HG03045 (cell line): ENCODE measurements around the gene SLC49A3.
"Not testable (repeated sequence)": the region's sequence is repeated elsewhere in the genome, so short reads cannot be mapped to it uniquely, and the experiment has no call there.

Experiments
- ATAC-seq: cut with Tn5 transposase; IDR thresholded peaks from one replicate; pipeline ENCODE4 v1.9.1; 2021; ENCODE audit warnings: mild to moderate bottlenecking, moderate library complexity; ENCODE audit not compliant: unreplicated experiment

SLC49A3 gene

DNA sequence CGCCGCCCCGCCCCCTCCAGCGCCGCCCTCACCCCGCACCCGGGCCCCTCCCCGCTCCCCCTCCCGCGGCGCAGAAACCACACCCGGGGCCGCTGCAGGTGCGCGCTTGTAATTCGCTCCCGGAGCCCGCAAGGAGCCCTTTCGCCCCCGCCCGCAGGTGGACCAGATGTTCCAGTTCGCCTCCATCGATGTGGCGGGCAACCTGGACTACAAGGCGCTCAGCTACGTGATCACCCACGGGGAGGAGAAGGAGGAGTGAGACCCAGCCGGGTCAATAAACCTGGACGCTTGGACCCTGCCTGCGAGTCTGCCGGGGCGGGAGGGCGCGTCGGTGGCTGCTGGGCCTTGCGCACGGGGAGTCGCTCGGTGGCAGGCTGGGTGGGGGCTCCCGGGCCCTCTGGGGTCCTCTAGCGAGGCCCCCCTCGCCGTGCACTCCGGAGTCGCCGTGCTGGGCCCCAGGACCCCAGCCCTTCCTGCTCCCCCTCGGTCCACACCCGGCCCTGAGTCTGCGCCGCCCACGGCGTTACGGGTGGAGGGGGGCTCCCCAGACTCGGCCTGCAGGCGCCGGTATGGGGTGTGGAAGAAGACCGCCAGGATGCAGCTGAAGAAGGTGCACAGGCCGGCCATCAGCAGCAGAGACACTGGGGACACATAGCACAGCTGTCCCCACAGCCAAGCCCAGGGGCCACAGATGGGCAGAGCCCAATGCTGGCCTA, 7.1 kb downstream of the SLC49A3 start:
- ATAC-seq, result no peak

DNA sequence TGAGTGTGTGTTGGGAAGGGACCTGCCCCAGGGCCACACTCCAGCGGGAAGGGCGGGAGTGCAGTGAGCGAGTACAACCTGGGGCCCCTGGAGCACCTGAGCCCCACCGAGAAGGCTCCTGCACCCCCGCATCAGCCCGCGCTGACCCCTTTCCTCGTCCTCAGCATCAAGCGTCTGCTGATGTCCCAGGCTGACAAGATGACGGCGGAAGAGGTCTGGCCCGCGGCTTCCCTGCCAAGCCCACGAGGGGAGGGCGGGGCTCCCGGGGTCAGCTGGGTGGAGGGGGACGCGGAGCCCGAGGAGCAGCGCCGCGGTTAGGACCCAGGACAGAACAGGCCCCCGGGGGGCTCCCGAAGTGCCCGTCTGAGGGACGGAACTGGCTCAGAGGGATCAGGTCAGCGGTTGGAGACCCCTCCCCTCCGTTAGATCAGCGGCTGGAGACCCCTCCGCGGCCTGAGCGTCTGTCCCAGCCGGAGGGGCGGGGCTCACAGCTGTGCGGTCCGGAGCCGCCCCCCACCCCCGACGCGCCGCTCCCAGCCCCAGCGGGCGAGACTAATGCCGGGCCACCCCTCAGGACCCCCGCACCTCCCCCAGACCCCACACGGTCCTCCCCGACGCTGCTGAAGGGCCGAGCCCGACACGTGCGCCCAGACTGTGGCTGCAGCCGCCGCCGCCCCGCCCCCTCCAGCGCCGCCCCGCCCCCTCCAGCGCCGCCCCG, 7.9 kb downstream of the SLC49A3 start:
- ATAC-seq, result no peak

DNA sequence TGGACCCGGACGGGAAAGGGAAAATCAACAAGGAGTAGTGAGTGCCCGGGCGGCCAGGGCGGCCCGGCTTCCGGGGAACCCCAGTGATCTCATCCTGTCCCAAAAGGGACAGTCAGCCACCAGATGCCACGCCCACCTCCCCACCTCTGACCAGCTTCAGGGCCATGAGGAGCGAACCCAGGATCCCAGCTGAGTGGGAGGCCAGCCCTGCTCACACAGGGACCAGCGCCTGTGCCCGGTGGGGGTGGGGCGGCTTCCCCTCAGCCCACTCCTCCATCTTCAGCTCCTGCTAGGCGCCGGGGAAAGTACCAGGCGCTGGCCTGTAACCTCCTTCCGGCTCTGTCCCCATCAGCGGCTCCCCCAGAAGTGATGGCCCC, 8.4 kb downstream of the SLC49A3 start:
- ATAC-seq, result no peak

DNA sequence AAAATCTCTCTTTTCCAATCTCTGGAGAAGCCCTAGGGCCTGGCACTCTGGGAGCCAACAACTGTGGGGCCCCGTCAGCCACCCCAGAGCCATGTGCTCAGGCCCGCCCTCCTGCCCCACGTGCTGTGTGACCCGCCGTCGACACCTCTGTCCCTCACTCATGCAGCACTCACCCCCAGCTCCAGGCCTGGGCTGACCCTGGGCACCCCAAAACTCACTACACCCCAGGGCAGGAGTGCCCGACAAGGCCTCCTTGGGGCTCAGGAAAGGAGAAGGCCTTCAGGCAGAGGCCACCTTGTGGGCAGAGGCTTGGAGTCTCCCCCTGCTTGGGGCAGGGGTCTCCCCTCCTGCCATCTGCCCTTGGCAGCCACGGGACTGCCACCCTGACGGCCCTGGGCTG, 8.9 kb downstream of the SLC49A3 start:
- ATAC-seq, result no peak

DNA sequence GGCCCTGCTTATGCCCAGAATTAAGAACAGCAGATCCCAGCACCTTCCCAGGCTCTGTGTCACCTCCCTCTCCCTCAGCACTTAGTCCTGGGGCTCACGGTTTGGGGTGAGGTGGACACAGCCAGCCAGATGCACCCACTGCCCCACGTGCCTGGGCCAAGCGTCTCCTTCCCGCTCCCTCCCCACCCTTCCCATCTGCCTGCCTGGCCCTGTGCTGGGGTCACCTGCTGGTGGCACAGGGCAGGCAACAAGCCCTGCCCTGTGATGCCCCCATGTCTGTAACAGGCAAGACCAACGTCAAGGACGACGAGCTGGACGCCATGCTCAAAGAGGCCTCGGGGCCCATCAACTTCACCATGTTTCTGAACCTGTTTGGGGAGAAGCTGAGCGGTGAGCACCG, 9.3 kb downstream of the SLC49A3 start:
- no peak for ATAC-seq

DNA sequence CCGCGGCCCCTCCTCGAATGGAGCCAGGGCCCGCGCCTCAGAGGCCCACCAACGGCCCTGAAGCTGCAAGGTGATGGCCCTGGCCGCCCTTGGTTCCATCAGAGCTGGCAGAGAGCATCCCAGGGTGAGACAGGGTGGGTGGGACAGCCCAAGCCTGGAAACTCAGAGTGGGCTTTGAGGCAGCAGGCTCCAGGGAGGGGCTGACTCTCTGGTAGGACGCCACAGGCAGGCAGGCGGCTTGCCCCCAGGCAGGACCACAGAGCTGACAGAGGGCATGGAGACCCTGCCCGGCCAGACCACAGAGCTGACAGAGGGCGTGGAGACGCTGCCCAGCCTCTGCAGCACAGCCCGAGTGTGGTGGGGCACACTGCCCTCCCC, 9.9 kb downstream of the SLC49A3 start:
- no peak for ATAC-seq

DNA sequence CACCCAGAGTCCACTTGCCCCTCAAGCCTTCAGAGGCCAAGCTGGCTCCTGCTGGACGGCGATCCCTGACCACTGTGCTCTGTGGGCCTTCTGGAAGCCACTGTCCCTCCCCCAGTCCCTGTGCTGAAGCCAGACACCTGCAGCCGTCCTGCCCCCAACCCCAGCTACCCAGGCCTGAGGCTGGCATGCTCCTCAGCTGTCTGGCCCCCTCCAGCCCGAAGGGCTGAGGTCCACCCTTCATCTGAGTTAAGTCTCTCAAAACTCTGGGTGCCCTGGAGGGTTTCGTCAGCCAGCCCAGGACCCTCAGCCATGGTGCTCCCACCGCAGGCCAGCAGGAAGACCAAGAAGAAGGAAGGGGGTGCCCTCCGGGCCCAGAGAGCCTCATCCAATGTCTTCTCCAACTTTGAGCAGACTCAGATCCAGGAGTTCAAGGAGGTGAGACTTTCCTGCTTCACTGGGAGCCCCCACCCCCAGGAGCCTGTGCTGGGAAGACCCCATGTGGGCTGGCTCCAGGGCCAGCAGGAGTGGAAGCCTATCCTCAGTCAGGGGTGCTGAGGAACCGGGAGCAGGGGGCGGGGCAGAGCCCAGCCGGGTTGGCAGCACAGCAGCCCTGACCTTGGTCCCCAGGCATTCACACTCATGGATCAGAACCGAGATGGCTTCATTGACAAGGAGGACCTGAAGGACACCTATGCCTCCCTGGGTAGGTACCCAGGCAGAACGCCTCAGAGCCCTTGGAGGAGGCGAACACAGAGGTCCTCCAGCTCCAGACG, 10.4 kb downstream of the SLC49A3 start:
- ATAC-seq, result no peak

DNA sequence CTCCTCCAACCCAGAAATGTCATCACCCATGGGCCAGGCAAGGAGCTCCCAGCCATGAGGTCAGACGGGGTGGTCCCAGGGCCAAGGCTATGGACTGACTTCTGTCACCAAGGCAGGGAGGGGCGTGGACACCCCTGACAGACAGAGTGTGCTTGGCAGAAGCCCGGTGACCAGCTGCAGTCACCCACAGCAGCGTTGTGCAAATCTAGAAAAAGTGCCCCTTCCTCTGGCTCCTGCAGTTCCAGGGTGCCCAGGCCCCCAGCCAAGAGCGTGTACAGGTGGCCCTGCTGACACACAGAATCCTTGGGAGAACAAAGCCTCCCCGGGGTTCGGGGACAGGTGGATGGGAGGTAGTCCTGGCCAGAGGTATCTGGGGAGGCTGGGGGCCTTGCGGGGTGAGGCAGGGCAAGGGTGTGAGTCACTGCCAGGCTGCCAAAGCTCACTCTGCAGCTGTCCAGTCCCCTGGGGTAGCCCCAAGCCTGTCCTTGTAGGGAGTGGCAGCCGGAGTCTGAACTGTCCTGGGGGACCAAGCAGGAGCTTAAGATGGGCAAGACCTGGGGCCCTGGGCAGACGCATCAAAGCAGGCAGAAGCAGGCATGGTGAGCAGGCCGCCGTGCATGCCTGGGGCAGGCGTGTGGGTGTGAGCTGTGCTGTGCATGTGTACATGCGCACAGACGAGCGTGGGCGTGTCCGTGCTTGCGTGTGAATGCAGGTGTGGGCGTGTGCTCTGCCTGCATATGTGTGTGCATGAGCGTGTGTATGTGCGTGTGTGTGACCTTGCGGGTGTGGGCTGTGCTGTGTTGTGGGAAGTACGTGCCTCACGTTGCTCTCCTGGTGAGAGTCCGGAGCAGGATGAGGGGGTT, 11.3 kb downstream of the SLC49A3 start:
- ATAC-seq, result no peak

DNA sequence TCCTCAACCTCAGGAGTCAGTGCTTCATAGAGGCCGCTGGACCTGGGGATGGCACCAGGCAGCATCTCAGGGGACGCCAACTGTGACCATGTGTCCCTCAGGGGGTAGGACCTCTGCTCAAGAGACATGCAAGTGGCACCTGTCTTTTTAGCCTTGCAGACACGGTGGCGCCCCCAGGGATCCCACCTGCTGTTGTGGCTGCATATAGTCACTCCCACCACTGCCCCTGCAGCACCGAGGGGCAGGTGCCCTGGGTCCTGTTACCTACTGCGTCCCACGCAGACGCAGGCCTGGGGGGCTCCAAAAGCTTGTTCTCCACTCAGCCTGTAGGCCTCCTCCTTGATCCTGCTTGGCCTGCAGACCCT, 12.1 kb downstream of the SLC49A3 start:
- no peak for ATAC-seq

DNA sequence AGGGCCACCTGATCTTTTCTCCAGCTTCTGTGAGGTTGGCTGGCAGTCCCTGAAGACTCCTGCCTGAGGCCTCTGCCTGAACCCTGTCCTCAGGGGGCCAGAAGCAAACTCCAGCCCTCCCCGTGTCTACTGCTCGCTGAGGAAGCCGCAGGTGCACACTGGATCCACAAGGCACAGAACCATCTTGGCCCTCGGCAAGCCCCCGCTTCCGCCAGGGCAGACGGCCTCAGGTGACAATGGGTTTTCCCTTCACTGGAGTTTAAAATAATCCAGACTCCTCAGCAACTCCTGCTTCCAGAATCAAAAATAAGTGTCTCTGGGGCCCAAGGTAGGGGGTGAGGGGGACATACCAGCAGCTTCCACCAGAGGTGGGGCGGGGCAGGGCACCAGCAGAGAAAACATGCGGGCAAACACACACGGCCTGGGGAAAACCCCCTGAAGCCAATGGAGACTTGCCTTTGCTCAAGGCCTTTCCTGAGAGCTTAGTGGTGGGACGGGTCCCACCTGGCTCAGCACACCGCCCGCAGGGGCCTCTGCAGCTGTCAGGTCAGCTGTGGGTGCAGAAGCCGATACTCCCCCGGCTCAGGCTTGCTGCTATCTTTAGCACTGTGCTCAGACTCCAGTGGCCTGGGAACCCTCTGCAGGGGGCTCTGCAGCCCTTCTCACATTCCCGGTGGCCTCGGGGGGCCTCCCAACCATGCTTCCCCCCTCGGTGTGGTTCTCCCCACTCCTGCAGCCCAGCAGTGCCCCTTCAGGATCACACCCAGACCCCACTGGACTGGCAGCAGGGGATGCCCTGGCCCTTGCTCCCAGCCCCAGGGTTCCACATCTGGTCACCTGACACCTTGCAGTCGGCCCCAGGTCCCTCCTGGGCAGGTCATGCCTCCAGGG, 12.7 kb downstream of the SLC49A3 start:
- peak; percentile 30 for ATAC-seq

DNA sequence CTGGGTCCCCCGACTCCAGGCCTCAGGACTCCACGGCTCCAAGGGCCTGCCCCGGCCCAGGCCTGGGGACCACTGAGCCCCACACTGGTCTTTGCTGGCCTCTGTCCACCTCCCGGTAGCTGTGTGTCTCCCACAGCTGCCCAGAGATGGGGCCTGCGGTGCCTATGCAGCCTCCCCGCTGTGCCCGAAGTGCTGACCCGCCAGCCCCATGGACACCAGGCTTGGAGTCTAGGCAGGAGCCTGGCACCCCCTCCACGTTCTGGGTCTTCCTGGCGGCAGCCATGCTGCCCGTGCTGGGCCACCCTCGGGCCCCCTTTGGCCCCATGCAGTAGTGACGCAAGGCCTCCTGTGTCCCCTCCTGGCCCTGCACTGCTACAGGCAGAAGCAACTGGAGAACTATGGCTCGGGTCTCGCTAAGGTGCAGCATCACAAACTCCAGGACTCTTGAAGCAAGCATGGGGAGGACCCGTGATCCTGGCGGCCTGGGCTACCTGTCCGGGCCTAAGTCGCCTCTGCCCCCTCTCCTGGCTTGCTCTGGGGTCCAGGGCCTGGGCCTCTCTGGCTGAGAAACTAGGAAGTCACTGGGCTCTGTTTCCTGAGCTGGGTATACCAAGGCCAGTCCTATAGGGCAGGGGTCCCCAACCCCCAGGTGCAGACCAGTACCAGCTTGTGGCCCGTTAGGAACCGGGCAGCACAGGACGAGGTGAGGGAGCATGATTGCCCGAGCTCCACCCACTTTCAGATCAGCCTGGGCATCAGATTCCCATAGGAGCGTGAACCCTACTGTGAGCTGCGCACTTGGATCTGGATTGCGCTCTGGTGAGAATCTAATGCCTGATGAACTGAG, 13.7 kb downstream of the SLC49A3 start:
- peak; percentile 9 for ATAC-seq

DNA sequence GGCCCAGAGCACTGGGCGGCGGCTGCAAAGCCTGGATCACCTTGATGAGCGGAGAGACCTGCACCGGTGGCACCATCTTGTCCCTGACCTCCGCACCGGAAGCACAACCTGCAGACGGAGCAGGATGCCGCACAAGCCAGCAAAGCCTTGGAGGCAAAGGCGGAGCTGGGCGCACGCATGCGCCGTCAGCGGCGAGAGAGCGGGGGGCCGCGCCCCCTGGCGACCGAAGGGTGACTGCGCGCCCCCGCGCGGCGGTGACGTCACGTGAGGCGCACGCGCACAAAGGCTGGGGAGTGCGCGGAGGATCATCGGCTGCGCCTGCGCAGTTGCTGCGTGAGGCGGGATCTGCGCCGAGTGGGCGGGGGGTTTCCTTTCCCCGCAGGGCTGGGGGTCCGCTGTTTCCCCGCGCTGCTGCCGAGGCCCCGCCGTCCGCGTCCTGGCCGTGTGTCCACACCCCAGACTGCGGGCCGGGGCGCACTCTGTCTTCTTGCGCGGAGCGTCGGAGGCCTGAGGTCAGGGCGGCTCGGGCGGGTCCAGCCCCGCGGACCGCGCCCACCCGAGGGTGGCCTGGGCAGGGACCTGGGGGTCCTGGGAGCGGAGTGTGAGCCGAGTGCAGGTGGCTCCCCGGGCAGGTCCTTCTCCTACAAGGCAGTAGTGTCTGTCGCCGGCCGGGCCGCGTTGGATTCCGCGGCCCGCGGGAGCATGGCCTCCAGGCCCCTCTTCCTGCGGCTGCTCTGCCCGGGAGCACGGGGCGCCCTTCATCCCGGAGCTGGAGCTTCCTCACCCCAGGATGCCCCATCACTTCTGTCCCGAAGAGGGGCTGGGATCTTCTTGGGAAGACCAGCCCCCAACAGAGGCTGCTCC, 14.5 kb downstream of the SLC49A3 start, which contains the start of the genes ATP5ME and MYL5:
TSS of gene ATP5ME (minus strand) at position 105 of the 864 bp plus-strand sequence. CDS start at position 76, 29 bp downstream.
TSS of gene MYL5 (plus strand) at position 371 of the 864 bp plus-strand sequence. CDS start 3,485 bp downstream, outside the sequence.
- peak; percentile 72 for ATAC-seq

DNA sequence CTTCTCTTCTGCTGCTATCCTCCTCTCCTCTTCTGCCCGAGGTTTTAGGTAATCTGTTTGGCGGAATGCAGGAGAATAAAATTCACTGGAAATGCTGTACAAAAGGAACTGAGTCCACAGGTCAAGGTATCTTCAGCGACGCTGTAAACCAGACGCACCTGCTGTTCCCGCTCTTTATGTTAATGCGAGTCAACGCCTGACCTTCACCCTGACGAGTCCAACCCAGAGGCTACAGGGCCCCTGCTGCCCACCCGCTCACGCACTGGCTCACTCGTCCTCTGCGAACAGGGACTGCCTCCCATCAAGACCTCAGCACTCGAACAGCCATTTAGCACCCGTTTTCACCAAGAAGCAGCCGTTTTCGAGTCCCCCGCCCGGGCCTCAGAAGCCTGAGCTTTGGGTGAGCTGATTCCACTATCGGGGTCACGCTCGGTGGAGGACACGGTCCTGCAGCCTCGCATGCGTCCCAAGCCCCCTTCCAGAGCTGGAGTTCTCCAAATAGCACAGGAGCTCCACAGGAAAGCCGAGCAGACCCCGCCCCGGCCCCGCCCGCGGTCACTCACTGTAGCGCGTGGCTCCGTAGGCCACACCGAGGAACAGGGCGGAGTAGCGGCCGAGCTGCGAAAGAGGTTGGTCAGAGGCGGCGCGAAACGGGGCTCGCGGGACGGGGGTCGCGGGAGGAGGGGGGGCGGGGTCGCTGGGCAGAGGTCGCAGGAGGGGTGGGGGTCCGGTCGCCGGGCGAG, 15.4 kb downstream of the SLC49A3 start:
- no peak for ATAC-seq

DNA sequence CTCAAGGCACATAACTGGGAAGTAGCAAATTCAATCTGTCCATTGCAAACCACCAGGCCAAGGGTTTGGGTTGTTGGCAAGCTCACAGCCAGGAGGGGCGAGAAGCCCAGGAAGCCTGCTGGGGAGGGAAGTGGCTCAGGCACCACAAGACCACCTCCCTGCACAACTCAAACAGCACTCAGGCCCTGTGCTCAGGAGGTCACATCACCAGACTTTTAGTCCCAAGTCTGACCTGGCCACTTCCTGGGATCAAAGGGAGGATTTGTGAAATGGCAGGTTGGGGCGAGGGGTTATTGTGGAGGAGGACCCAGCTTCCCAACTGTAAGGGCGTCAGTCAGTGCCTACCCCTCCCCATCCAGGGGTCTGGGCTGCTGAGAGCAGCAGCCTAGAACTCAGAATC, 17.2 kb downstream of the SLC49A3 start:
- no peak for ATAC-seq

DNA sequence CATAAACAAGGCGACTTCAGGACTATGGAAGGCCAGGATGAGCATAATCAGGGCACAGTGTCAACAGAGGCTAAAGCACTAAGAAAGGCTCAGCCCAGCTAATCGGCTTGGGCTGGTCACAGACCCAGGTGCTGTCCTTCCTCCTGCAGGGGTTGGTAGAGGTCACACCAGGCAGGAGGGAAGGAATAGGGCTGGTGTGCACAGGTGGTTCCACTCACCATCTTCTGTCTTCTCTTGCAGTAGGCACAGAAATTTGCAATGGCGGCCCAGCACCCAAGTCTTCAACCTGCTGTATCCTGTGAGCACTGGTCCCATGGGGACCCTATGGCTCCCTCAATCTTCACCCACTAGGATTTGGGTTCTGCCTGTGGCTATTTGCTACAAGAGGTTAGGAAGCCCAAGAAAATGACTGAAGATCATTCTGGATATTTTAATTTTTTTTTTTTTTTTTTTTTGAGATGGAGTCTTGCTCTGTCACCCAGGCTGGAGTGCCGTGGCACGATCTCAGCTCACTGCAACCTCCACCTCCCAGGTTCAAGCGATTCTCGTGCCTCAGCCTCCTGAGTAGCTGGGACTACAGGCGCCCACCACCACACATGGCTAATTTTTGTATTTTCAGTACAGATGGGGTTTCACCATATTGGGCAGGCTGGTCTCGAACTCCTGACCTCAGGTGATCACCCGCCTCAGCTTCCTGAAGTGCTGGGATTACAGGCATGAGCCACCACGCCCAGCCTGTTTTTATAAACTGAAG, 19.0 kb downstream of the SLC49A3 start:
- not testable (repeated sequence) for ATAC-seq

DNA sequence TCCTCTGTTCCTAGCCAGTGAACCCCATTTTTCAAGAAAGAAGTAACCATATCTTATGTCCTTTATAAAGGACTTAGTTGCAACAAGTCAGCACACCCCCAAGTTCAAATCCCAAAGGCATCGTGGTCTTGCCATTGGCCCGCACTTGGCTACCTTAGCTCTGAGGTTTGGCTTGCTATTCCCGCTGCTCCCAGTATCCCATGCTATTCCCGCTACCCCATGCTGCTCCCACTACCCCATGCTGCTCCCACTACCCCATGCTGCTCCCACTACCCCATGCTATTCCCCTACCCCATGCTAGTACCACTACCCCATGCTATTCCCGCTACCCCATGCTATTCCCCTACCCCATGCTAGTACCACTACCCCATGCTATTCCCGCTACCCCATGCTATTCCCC, 20.7 kb downstream of the SLC49A3 start:
- ATAC-seq, result not testable (repeated sequence)

DNA sequence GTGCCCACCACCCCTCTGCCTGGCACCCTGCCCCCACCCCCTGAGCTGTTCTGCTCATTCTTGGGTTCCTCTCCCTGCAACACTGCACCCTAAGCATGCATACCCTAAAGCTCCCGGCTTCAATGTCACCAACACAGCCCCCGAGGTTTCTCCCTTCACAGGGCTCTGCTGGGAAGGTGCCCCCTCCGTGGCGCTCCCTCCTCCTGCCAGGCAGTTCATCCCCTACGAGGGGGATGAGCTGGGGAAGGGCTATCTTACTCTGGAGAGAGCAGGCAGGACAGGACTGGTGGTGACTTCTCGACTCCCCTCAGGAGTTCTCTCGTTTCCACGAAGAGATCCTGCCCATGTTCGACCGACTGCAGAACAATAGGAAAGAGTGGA, 21.4 kb downstream of the SLC49A3 start:
- ATAC-seq, result no peak
